ENCODE data around the gene ARRDC5. TPM values are rescaled to one million over a fixed set of nuclear protein-coding genes. Genes with fewer than 3 reads are reported as not detected.

ARRDC5 gene
- total RNA-seq, 1 experiment from 2014 or later, result not detected

DNA sequence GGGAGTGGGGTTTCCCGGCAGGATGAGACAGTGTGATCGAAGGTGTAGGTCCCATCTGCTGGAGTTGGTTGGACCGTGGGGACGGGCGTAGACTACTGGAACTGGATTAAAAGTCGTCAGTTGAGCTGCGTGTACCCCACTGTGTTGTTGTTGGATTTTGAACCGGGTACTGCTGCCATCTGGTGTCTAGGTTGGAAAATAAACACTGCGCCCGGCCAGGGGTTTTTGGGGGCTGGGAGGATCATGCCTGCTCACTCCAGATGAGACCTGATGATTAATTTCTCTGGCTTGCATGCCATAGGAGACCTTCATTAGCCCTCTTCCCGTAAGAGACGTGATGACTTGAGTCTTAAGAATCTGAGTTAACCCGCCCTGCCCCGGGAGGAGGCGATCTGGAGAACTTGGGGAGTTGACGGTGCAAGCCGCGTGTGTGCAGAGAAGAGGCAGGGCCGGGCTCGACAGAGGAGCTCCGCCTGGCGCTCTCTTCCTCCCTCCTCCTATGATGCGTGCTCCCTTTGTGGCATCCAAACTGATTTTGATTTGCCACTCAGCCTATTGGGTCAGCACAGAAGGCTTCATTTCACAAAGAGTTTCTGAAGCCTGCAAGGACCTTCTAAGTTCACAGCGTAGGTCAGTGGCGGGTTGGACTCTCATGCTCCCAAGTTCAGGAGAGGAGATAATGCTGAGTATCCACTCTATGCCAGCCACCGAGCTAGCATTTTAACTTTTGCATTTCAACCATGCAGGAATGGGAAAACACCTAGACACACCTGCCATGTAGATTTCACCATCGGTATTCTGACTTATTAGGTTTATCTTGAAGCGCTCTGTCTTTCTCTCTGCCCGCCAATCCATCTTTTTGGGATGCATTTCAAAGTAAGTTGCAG is 9.3 kb upstream of the ARRDC5 start:
- Histone ChIP-seq H3K4me3 (ENCODE audit: low read depth, low read length, poor library complexity, severe bottlenecking) (peak overlapping the region; percentile 62), H3K9me3 (ENCODE audit: low read depth, low read length, poor library complexity, severe bottlenecking) (no peaks in the 10 kb centered on the region), H3K4me1 (ENCODE audit: insufficient read depth, low read length, poor library complexity, severe bottlenecking) (peaks cover 40% of the 10 kb centered on the region), H3K27me3 (replicated peaks; ENCODE audit: insufficient read depth, low read depth, low read length, poor library complexity) (no peaks in the 10 kb centered on the region), H3K36me3 (ENCODE audit: insufficient read depth, low read length, poor library complexity, severe bottlenecking) (peaks cover 61% of the 10 kb centered on the region), H3K27ac (ENCODE audit: low read depth, low read length, poor library complexity, severe bottlenecking) (peak overlapping the region; percentile 91)
- intact Hi-C loops (cut with micrococcal nuclease; ENCODE audit: unreplicated experiment), result loop anchor here (2.0 kb wide), 2 partner anchors 39 to 101 kb away; no protein-coding TSS in a partner anchor
- no peak for TF ChIP-seq EZH2 (IDR thresholded peaks at IDR 0.05; ENCODE audit: borderline replicate concordance, low read depth, low read length, poor library complexity, severe bottlenecking)
- peak; percentile 79 for TF ChIP-seq CTCF (conservative IDR thresholded peaks at IDR 0.05; ENCODE audit: low read depth, low read length)
- peak; percentile 88 for DNase-seq (ENCODE audit: low spot score)
- ChIA-PET POLR2A (ENCODE audit: low non-redundant PET) (interaction anchor here (0.6 to 1.0 kb wide), 3 partner anchors 31 to 102 kb away, joined by 3 to 7 read pairs (median 4); no protein-coding TSS in a partner anchor), CTCF (interaction anchor here (0.5 to 2.3 kb wide), 7 partner anchors 22 to 1117 kb away, joined by 3 to 25 read pairs (median 10); no protein-coding TSS in a partner anchor)
- no TSS peak for BruUV-seq (replicated peaks)

DNA sequence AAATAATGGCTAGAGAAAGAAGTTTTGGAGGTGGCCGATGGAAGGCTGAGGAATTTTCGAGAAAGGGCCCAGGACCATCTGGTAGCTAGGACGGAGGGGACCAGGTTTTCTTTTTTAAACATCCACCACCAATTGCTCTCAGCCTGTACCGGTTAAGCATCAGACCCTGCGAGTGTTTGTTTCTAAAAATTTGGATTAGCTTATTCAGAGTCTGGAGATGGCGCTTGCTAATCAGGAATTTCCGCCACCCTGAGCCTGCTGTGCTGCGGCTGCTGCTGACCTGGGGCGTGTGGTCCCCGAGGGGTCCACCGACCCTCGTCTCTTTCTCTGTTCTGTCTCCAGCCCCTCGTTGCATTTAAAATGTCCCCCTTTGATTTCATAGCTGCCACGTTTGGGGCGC is 8.6 kb upstream of the ARRDC5 start:
- Histone ChIP-seq H3K4me3 (ENCODE audit: low read depth, low read length, poor library complexity, severe bottlenecking) (peak overlapping the region; percentile 62), H3K36me3 (ENCODE audit: insufficient read depth, low read length, poor library complexity, severe bottlenecking) (peaks cover 54% of the 10 kb centered on the region), H3K27me3 (replicated peaks; ENCODE audit: insufficient read depth, low read depth, low read length, poor library complexity) (no peaks in the 10 kb centered on the region), H3K4me1 (ENCODE audit: insufficient read depth, low read length, poor library complexity, severe bottlenecking) (peaks cover 40% of the 10 kb centered on the region), H3K9me3 (ENCODE audit: low read depth, low read length, poor library complexity, severe bottlenecking) (no peaks in the 10 kb centered on the region), H3K27ac (ENCODE audit: low read depth, low read length, poor library complexity, severe bottlenecking) (peak overlapping the region; percentile 91)
- intact Hi-C loops (cut with micrococcal nuclease; ENCODE audit: unreplicated experiment), result loop anchor here (2.0 kb wide), 2 partner anchors 39 to 101 kb away; no protein-coding TSS in a partner anchor
- ChIA-PET CTCF (interaction anchor here (0.5 to 2.3 kb wide), 6 partner anchors 38 to 1116 kb away, joined by 3 to 25 read pairs (median 6); no protein-coding TSS in a partner anchor), POLR2A (ENCODE audit: low non-redundant PET) (interaction anchor here (0.6 to 1.0 kb wide), 3 partner anchors 101 to 407 kb away, joined by 3 to 4 read pairs (median 3); no protein-coding TSS in a partner anchor)
- no peak for TF ChIP-seq CTCF (conservative IDR thresholded peaks at IDR 0.05; ENCODE audit: low read depth, low read length)
- peak; percentile 36 for DNase-seq (ENCODE audit: low spot score)
- BruUV-seq (replicated peaks), result TSS peak; percentile 19

DNA sequence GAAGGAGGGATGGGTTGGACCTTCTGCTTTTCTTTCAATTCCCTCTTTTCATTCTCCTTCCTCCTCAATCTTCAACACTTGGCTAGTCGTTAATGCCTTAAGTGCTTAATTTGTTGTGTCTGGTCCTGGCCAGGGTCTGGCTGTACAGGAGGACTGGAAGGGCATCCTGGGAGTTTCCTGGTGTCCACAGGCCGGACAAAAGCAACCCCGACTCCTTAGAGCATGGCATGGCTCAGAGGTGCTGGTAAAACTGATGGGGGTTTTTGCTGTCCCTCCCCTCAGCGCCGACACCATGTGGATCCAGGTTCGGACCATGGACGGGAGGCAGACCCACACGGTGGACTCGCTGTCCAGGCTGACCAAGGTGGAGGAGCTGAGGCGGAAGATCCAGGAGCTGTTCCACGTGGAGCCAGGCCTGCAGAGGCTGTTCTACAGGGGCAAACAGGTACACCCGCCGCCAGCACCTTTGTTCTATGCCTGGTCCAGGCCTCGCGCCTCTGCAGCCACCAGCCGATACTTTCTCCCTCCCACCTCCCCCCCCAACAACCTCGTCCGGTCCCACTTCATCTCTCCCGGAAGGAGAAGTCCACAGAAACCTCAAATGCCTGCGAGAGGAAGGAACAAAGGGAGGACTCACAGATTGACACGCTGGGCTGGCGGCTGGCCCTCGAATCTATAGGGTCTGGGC is 8.0 kb upstream of the ARRDC5 start:
- intact Hi-C loops (cut with micrococcal nuclease; ENCODE audit: unreplicated experiment), result loop anchor here (2.0 kb wide), 2 partner anchors 38 to 100 kb away; no protein-coding TSS in a partner anchor
- peaks cover 49% of the 10 kb centered on the region for H3K36me3 ChIP-seq (ENCODE audit: insufficient read depth, low read length, poor library complexity, severe bottlenecking)
- peak overlapping the region; percentile 91 for H3K27ac ChIP-seq (ENCODE audit: low read depth, low read length, poor library complexity, severe bottlenecking)
- no TSS peak for BruUV-seq (replicated peaks)
- ChIA-PET CTCF (interaction anchor here (1.7 to 2.3 kb wide), 2 partner anchors 38 to 101 kb away, joined by 13 to 25 read pairs; no protein-coding TSS in a partner anchor), POLR2A (ENCODE audit: low non-redundant PET) (interaction anchor here (0.7 kb wide), 1 partner anchor 408 kb away, joined by 3 read pairs; no protein-coding TSS in a partner anchor)
- no peaks in the 10 kb centered on the region for H3K9me3 ChIP-seq (ENCODE audit: low read depth, low read length, poor library complexity, severe bottlenecking)
- peak; percentile 52 for DNase-seq (ENCODE audit: low spot score)
- no peak for TF ChIP-seq EZH2 (IDR thresholded peaks at IDR 0.05; ENCODE audit: borderline replicate concordance, low read depth, low read length, poor library complexity, severe bottlenecking)
- no peak for TF ChIP-seq CTCF (conservative IDR thresholded peaks at IDR 0.05; ENCODE audit: low read depth, low read length)
- H3K4me1 ChIP-seq (ENCODE audit: insufficient read depth, low read length, poor library complexity, severe bottlenecking), result peaks cover 40% of the 10 kb centered on the region
- H3K4me3 ChIP-seq (ENCODE audit: low read depth, low read length, poor library complexity, severe bottlenecking), result peak overlapping the region; percentile 62
- H3K27me3 ChIP-seq (replicated peaks; ENCODE audit: insufficient read depth, low read depth, low read length, poor library complexity), result no peaks in the 10 kb centered on the region
